ENCODE data around the gene RPS6KA1.
"Not testable (repeated sequence)": the region's sequence is repeated elsewhere in the genome, so short reads cannot be mapped to it uniquely, and the experiment has no call there.

The RPS6KA1 gene

GRCh38 chr1:26597629-26598039, 68.1 kb downstream of the RPS6KA1 start:
- DNase-seq (ENCODE audit: low read depth in 2 of 2): no peak

- no peak for DNase-seq (ENCODE audit: low read depth in 2 of 2)
Observed at GRCh38 chr1:26598890-26599289, 69.3 kb downstream of the RPS6KA1 start.

GRCh38 chr1:26602378-26602959, 72.9 kb downstream of the RPS6KA1 start:
- no peak for DNase-seq (ENCODE audit: low read depth in 2 of 2)

GRCh38 chr1:26603856-26604255, 74.3 kb downstream of the RPS6KA1 start:
- no peak for DNase-seq (ENCODE audit: low read depth in 2 of 2)

- DNase-seq (ENCODE audit: low read depth in 2 of 2): no peak
Observed at GRCh38 chr1:26607186-26607585, 77.6 kb downstream of the RPS6KA1 start.

- no peak for DNase-seq (ENCODE audit: low read depth in 2 of 2)
Observed at GRCh38 chr1:26608895-26609294, 79.3 kb downstream of the RPS6KA1 start.

GRCh38 chr1:26610781-26611180, 81.2 kb downstream of the RPS6KA1 start:
- DNase-seq (ENCODE audit: low read depth in 2 of 2): no peak

- not testable (repeated sequence) for DNase-seq (ENCODE audit: low read depth in 2 of 2)
Observed at GRCh38 chr1:26612627-26613026, 83.1 kb downstream of the RPS6KA1 start.

- no peak for DNase-seq (ENCODE audit: low read depth in 2 of 2)
Observed at GRCh38 chr1:26614655-26615411, 85.3 kb downstream of the RPS6KA1 start.

GRCh38 chr1:26616881-26617280, 87.3 kb downstream of the RPS6KA1 start:
- DNase-seq (ENCODE audit: low read depth in 2 of 2): no peak

- no peak for DNase-seq (ENCODE audit: low read depth in 2 of 2)
Observed at GRCh38 chr1:26618561-26618960, 89.0 kb downstream of the RPS6KA1 start.

Measured in stimulated activated CD8-positive, alpha-beta memory T cell treated with anti-CD3 and anti-CD28 coated beads, Interleukin-7, amount 100 ng/mL, for 4 hours (primary cell).